Neural progenitor cell (in vitro differentiated cells): Measurements from ENCODE around the gene ASB17. TPM values are rescaled to one million over a fixed set of nuclear protein-coding genes. Genes with fewer than 3 reads are reported as not detected.
A peak's percentile ranks its signal among the peaks of the same experiment; 100 is the strongest.
"Not testable (repeated sequence)": the region's sequence is repeated elsewhere in the genome, so short reads cannot be mapped to it uniquely, and the experiment has no call there.

ENCODE experiments used
- DNase-seq: peaks from one replicate; pipeline ENCODE4 v3.0.0-alpha.2; 2016; ENCODE audit warnings: low spot score
- H2AFZ ChIP-seq: fragments of 200-600 bp; sonication (generic); replicated peaks from 2 replicates; pipeline ENCODE4 v1.6.1; 2016; ENCODE audit warnings: antibody characterized with exemption
- H3F3A ChIP-seq: fragments of 200-600 bp; sonication (generic); 2 replicates; pipeline ENCODE4 v1.6.1; 2016; ENCODE audit warnings: antibody characterized with exemption, low read depth
- H3K27ac ChIP-seq: fragments of 200-600 bp; sonication (generic); 2 replicates; pipeline ENCODE4 v1.5.1; 2016; ENCODE audit warnings: mild to moderate bottlenecking
- H3K27me3 ChIP-seq: fragments of 200-600 bp; sonication (generic); 2 replicates; pipeline ENCODE4 v1.6.1; 2016; ENCODE audit warnings: mild to moderate bottlenecking, moderate library complexity
- H3K36me3 ChIP-seq: fragments of 200-600 bp; sonication (generic); 2 replicates; pipeline ENCODE4 v1.5.1; 2016
- H3K4me1 ChIP-seq: fragments of 200-600 bp; sonication (generic); 2 replicates; pipeline ENCODE4 v1.6.1; 2016; ENCODE audit warnings: mixed run types
- H3K4me2 ChIP-seq: fragments of 200-600 bp; sonication (generic); 2 replicates; pipeline ENCODE4 v1.6.1; 2016
- H3K4me3 ChIP-seq: fragments of 200-600 bp; sonication (generic); 2 replicates; pipeline ENCODE4 v1.5.1; 2016
- H3K79me2 ChIP-seq: fragments of 200-600 bp; sonication (generic); 2 replicates; pipeline ENCODE4 v1.6.1; 2016; ENCODE audit warnings: low read depth
- H3K9ac ChIP-seq: fragments of 200-600 bp; sonication (generic); 2 replicates; pipeline ENCODE4 v1.6.1; 2016
- H3K9me3 ChIP-seq: fragments of 200-600 bp; sonication (generic); 2 replicates; pipeline ENCODE4 v1.5.1; 2016; ENCODE audit warnings: low read depth
- H4K20me1 ChIP-seq: fragments of 200-600 bp; sonication (generic); 2 replicates; pipeline ENCODE4 v1.6.1; 2016; ENCODE audit warnings: low read depth
- H3K27ac Mint-ChIP-seq: 3 replicates; pipeline ENCODE4 v1.8.0; 2021; ENCODE audit warnings: mixed read lengths
- H3K27me3 Mint-ChIP-seq: 2 replicates; pipeline ENCODE4 v1.8.0; 2022; ENCODE audit warnings: low read depth, mild to moderate bottlenecking, inconsistent platforms, moderate library complexity, mixed read lengths; ENCODE audit not compliant: insufficient read depth
- H3K36me3 Mint-ChIP-seq: 3 replicates; pipeline ENCODE4 v1.8.0; 2021; ENCODE audit warnings: mixed read lengths
- H3K4me1 Mint-ChIP-seq: 3 replicates; pipeline ENCODE4 v1.8.0; 2021; ENCODE audit warnings: mixed read lengths
- H3K4me3 Mint-ChIP-seq: 3 replicates; pipeline ENCODE4 v1.8.0; 2021; ENCODE audit warnings: mild to moderate bottlenecking, moderate library complexity, mixed read lengths
- H3K9me3 Mint-ChIP-seq: 3 replicates; pipeline ENCODE4 v1.8.0; 2020; ENCODE audit warnings: mixed read lengths
- EZH2 ChIP-seq: fragments of 200-600 bp; sonication (generic); IDR thresholded peaks from 2 replicates; pipeline ENCODE4 v1.6.1; 2017; ENCODE audit warnings: antibody characterized with exemption, mild to moderate bottlenecking, moderate library complexity
- EZH2phosphoT487 ChIP-seq: fragments of 200-600 bp; sonication (generic); IDR thresholded peaks from 2 replicates; pipeline ENCODE4 v1.6.1; 2017; ENCODE audit warnings: antibody characterized with exemption
- total RNA-seq: library from RNA; depleted of rRNA; stranded (reverse); fragments of >200 nt; gene quantifications from 2 replicates; pipeline ENCODE4 v1.2.3, GENCODE V29; 2015; ENCODE audit warnings: low replicate concordance
- TF ChIP-seq, protein P1 (sequence below): fragments of 200-600 bp; sonication (generic); IDR thresholded peaks from 2 replicates; pipeline ENCODE4 v1.5.1; 2017; ENCODE audit warnings: antibody characterized with exemption, mild to moderate bottlenecking

Gene ASB17
- total RNA-seq, 1 donor from 2014 or later = not detected

DNA sequence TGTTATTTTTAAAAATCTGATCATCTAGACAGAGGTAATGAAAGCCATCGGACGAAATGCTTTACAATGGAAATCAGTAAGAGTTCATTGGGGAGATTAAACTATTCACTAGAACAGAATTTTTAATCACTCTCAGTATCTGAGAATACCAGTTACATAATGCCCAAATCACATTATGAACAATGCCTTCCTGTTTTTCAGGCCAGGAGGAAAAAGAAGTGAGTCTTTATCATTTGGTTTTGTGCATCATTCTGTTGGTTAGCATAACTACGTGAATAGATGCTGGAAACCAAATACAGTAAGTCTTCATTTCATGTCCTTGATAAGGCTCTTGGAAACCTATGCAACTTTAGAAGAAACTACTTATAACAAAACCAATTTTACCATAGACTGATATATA lies 18.0 kb upstream of the ASB17 start:
- TF ChIP-seq, protein P1, sequence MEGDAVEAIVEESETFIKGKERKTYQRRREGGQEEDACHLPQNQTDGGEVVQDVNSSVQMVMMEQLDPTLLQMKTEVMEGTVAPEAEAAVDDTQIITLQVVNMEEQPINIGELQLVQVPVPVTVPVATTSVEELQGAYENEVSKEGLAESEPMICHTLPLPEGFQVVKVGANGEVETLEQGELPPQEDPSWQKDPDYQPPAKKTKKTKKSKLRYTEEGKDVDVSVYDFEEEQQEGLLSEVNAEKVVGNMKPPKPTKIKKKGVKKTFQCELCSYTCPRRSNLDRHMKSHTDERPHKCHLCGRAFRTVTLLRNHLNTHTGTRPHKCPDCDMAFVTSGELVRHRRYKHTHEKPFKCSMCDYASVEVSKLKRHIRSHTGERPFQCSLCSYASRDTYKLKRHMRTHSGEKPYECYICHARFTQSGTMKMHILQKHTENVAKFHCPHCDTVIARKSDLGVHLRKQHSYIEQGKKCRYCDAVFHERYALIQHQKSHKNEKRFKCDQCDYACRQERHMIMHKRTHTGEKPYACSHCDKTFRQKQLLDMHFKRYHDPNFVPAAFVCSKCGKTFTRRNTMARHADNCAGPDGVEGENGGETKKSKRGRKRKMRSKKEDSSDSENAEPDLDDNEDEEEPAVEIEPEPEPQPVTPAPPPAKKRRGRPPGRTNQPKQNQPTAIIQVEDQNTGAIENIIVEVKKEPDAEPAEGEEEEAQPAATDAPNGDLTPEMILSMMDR = no peak
- TF ChIP-seq EZH2 = no peak
- no peak for TF ChIP-seq EZH2phosphoT487
- H3K36me3 Mint-ChIP-seq = no peaks in the 10 kb centered on the region

DNA sequence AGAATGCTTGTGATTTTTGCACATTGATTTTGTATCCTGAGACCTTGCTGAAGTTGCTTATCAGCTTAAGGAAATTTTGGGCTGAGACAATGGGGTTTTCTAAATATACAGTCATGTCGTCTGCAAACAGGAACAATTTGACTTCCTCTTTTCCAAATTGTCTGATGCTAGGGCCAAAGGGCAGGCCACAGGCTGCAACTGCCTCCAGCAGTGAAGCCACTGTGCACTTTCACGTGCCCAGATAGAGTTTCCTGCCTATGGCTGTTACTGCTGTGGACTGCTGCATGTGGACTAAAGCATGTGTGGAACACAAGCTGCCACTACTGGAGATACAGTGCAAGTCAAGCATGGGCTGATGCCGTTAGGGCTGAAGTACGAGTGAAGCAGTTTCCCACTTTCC lies 10.8 kb upstream of the ASB17 start:
- not testable (repeated sequence) for DNase-seq, H3K27ac Mint-ChIP-seq, H3K36me3 ChIP-seq, H3K79me2 ChIP-seq, H3K36me3 Mint-ChIP-seq, H3F3A ChIP-seq, H3K4me3 Mint-ChIP-seq, H3K4me1 ChIP-seq, H2AFZ ChIP-seq, H3K4me3 ChIP-seq, H4K20me1 ChIP-seq, H3K4me2 ChIP-seq, H3K27me3 ChIP-seq, H3K27ac ChIP-seq, H3K9ac ChIP-seq, H3K4me1 Mint-ChIP-seq, H3K27me3 Mint-ChIP-seq, H3K9me3 ChIP-seq
- peaks cover 11% of the 10 kb centered on the region for H3K9me3 Mint-ChIP-seq

More for the DNA sequence above, 18.0 kb upstream of the ASB17 start:
- no peak overlapping the region for H3K4me2 ChIP-seq
- Mint-ChIP-seq H3K9me3 (peaks cover 11% of the 10 kb centered on the region), H3K27ac (no peak overlapping the region), H3K27me3 (no peaks in the 10 kb centered on the region), H3K4me3 (no peak overlapping the region), H3K4me1 (no peaks in the 10 kb centered on the region)
- no peaks in the 10 kb centered on the region for H3K27me3 ChIP-seq
- H3K4me3 ChIP-seq = no peak overlapping the region
- H3K9me3 ChIP-seq = no peaks in the 10 kb centered on the region
- DNase-seq = no peak
- H2AFZ ChIP-seq = peak overlapping the region; percentile 44
- H4K20me1 ChIP-seq = no peaks in the 10 kb centered on the region
- H3K36me3 ChIP-seq = no peaks in the 10 kb centered on the region
- H3K79me2 ChIP-seq = no peaks in the 10 kb centered on the region
- H3K4me1 ChIP-seq = peaks cover 14% of the 10 kb centered on the region
- H3K9ac ChIP-seq = no peak overlapping the region
- H3F3A ChIP-seq = no peaks in the 10 kb centered on the region
- H3K27ac ChIP-seq = no peak overlapping the region

DNA sequence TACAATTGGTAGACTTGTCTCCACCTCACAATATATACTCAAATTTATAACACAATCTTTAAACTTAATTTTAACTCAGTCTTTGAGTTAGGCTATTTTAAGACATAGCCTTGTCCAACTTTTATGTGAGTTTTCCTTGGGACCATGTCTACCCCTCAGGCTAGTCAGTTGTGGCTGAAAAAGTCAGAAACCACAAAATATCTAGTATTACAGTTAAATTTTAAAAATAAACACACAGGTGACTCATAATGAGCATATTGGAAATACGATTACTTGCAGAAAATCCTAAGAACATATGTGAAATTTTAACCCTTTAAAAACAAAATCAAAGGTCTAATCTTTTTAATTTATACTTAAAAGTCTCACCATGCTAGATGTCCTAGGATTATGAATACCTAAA lies 4.8 kb upstream of the ASB17 start:
- no peak overlapping the region for H3K9ac ChIP-seq
- TF ChIP-seq, protein P1 = no peak
- TF ChIP-seq EZH2phosphoT487 (no peak), EZH2 (no peak)
- no peaks in the 10 kb centered on the region for H4K20me1 ChIP-seq
- no peaks in the 10 kb centered on the region for H3F3A ChIP-seq
- Mint-ChIP-seq H3K27me3 (no peaks in the 10 kb centered on the region), H3K4me3 (no peak overlapping the region), H3K9me3 (no peaks in the 10 kb centered on the region), H3K4me1 (no peaks in the 10 kb centered on the region), H3K27ac (no peak overlapping the region), H3K36me3 (no peaks in the 10 kb centered on the region)
- no peaks in the 10 kb centered on the region for H3K4me1 ChIP-seq
- H2AFZ ChIP-seq = no peak overlapping the region
- no peak overlapping the region for H3K4me2 ChIP-seq
- H3K27me3 ChIP-seq = no peaks in the 10 kb centered on the region
- H3K79me2 ChIP-seq = no peaks in the 10 kb centered on the region
- H3K4me3 ChIP-seq = no peak overlapping the region
- H3K9me3 ChIP-seq = no peaks in the 10 kb centered on the region
- no peak for DNase-seq
- H3K36me3 ChIP-seq = no peaks in the 10 kb centered on the region
- no peak overlapping the region for H3K27ac ChIP-seq

DNA sequence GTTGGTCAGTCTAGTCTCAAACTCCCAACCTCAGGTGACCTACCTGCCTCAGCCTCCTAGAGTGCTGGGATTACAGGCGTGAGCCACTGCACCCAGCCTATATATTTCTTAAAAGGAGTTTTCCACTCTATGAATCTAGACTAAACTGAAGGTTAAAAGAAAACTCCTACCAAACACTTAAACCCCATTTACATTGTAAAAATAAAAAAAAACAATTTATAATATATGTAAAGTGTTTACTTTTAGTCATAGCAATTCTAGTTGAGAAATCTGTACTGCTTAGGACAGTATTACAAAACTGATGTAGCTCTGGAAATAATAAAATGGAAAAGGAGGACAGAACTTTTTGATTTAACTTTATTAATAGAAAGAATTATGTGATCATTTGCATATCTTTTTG lies 9.5 kb downstream of the ASB17 start:
- Histone ChIP-seq H3K27ac (no peak overlapping the region), H4K20me1 (no peaks in the 10 kb centered on the region), H3K9me3 (no peaks in the 10 kb centered on the region), H3F3A (no peaks in the 10 kb centered on the region), H3K9ac (no peak overlapping the region), H3K4me3 (no peak overlapping the region), H2AFZ (no peak overlapping the region), H3K36me3 (no peaks in the 10 kb centered on the region), H3K27me3 (no peaks in the 10 kb centered on the region), H3K4me2 (no peak overlapping the region), H3K4me1 (no peaks in the 10 kb centered on the region), H3K79me2 (no peaks in the 10 kb centered on the region)
- Mint-ChIP-seq H3K36me3 (no peaks in the 10 kb centered on the region), H3K27ac (no peak overlapping the region), H3K4me1 (no peaks in the 10 kb centered on the region), H3K4me3 (no peak overlapping the region), H3K9me3 (no peaks in the 10 kb centered on the region), H3K27me3 (no peaks in the 10 kb centered on the region)
- TF ChIP-seq EZH2 (no peak), EZH2phosphoT487 (no peak)
- TF ChIP-seq, protein P1 = no peak
- DNase-seq = no peak
